Inflammatory macrophage treated with lipopolysaccharide for 1 hour (primary cell): ENCODE data around the gene CYGB.

Experiments
- DNase-seq, 2 donors: peaks; one replicate each; pipeline ENCODE4 v3.0.0-alpha.2; 2020 to 2022

CYGB gene

DNA sequence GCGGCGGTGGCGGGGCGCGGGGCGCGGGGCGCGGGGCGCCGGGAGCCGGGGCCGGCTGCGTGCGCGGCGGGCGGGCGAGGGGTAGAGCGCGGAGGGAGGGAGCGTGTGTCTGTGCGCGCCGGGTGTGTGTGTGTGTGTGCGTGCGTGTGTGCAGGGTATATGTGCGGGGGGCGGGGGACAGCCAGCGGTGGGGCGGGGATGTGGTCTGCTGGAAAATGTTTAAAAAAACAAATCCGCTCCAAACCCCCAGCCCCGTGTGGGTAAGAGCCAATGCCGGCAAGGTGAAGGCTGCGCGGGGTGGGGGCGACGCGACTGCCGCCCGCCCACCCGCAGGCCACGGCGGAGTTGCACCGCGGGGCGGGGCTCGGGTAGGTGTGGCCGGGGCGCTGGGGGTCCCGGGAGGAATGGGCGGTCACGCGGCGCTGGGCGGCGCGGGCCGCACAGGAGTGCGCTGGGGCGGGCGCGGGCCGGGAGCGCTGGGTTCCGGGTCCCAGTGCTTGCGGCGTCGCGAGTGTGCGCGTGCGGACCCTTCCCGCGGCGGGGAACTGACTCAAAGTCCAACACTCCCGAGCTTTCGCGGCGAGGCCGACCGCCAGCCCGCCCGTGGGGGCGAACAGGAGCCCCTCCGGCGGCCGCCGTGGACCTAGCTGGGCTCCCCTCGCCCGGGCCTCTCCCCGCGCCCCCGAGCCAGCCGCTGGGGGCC is at the start of gene CYGB:
Gene CYGB (minus strand): TSS at position 132 of the 703 bp plus-strand sequence. CDS start 167 bp downstream, outside the sequence.
- DNase-seq = no peak

DNA sequence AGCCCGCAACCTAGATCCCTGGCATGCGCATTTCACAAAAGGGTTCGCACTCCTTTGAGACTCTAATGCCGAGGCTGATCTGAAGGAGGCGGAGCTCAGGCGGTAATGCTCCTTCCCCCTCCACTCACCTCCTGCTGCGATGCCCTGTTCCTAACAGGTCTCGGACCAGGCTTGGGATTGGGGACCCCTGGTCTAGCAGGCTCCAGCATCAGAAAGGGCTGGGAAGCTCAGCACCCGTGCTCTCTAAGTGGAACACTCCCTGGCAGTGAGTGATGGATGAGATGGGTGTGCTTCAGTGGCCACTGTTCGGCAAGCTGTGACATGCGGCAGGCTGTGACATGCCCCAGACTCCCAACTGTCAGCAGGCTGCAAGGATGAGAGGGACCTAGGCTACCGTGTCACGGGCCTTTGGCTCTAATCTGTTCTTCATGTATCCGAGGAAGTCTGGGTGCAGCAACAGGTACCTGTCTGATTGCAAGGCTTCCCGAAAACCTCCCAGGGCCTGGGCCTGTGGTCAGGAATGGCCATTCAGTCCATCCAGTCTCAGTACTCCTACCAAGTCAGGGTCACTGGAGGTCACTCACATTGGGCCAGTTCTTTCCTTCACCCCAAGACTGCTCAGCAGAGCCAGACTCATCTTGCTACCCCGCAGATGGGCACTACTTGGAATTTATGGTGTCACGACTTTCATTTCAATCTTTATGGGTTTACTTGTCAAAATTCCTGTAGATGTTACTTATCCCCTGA is 49.4 kb upstream of the CYGB start:
- no peak for DNase-seq

DNA sequence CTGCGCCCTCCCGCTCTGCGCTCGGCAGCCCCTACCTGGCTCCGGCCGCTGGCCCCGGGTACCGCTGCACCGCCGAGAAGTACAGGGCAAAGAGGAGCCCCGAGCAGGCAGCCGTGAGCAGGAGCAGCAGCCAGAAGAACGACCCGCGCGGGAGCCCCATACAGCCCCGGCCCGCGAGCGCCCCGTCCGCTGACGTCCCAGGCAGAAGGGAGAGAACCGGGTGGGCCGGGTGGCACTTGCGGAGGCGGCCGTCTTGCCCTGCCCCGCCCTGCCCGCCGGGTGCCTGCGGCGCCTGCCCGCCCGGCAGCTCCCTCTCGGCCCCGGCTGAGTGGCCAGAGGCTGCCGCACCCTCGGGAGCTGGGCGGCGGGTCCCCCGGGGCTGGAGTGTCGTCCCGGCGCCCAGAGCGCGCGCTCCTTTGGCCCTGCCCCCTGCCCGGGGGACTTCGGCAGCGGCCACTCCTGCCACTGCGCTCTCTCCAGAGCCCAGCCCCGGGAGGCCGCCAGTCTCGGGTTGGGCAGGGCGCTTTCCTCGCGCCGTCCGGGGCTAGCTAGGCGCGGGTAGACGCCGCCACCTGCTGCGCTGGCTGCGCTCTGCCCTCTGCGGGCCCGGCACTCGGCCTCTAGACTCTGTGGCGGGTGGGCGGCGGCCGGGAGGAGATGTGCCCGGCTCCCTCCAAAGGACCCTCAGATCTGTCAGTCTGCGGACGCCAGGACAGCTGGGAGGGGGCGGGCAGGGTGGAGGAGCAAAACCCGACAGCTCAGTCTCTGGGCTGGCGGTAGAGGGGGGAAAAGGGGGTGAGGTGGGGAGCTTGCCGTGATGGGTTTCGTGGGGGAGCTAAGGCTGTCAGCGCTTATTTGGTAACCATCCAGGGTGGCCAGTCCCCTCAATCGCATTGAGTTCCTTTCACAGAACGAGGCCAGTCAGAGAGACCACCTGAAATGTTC is 48.4 kb upstream of the CYGB start, which contains the start of gene ST6GALNAC2:
Gene ST6GALNAC2 (minus strand): TSS at position 212 of the 945 bp plus-strand sequence. CDS start 52 bp downstream, at position 160.
- peak; percentile 80 to 81 for DNase-seq

DNA sequence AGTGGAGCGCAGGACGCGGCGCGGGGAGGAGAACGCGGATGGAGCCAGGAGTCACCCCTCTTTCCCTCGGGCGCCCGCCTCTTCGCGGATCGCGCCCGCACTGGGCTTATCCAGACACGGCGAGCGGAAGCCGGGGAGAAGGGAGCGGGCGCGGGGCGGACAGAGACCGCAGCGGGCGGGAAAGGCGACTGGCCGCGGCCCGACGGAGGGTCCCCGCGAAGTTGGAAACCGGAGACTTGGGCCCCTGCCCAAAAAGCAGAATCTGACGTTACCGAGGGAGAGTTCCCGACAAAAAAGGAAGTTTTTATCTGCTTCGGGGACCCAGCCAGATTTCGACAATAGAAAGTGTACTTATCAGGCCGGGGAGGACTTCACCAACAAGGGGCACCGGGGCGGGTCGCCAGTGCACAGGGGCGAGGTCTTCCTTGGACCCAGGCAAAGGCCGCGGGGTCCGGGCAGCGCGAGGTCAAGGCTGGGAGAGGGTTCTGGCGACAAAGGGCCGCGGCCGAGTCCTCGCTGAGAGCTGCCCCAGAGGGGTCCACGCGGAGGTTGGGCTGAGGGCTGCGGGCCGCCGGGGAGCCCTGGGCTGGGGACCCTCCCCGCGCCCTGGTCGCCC is 47.6 kb upstream of the CYGB start:
- DNase-seq = peak in 1 of 2 donors; percentile 52

DNA sequence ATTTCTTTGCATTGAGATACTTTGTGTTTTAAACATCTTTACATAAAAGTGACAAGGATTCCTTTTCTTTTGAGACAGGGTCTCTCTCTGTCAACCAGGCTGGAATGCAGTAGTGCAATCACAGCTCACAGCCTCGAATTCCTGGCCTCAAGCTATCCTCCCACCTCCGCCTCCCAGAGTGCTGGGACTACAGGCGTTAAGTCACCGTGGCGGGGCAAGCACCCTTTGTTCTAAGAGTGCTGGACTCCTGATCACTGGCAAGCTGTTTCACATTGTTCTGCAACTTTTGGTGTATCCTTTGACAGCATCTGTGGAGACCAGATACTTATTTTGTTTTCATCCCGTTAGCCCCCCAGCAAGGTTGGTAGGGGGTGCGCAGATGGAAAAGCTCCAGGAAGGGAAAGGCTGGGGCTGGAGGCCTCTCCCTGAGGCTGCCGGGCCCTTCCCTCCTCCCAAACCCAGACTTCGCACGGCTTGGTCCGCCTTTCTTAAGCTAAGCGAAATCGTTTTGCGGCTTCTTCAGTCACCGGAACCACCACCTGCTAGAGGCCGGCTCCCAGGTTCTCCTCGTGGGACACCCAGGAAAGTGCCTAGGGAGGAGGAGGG is 47.0 kb upstream of the CYGB start:
- DNase-seq = no peak

DNA sequence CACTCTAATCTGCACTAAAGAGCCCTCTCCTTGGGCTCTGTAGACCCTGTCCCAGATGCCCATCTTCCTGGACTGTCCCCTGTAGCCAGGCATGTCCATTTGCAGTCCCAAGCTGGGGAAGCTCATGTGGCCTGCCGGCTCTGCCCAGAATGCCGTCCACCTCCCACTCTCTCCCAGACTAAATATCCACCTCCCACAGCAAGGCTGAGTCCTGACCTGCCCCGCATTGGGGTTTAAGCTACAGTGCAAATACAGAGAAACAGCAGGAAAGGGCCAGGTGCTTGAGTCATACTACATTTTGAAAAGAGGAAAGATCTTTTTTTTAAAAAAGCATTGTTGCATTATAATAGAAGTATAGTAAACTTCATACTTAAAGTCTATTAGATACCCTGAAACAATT is 45.2 kb upstream of the CYGB start:
- DNase-seq = no peak

DNA sequence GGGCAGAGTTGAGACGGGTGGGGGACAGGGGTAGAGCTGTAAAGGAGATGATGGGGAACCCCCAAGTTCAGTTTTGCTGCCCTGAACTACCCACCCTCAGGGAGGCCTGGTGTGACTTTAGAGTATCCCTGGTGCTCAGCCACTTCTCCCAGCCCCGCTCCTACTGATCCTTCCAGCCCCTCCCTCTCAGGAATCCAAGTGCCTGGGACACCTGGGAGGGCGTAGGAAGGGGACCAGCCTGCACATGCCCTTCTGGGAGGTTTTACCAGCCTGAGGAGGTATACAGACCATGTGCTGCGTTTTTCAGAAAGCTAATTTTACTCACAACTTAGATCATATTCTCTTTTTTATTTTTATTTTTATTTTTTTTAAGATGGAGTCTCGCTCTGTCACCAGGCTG is 44.0 kb upstream of the CYGB start:
- DNase-seq = no peak

DNA sequence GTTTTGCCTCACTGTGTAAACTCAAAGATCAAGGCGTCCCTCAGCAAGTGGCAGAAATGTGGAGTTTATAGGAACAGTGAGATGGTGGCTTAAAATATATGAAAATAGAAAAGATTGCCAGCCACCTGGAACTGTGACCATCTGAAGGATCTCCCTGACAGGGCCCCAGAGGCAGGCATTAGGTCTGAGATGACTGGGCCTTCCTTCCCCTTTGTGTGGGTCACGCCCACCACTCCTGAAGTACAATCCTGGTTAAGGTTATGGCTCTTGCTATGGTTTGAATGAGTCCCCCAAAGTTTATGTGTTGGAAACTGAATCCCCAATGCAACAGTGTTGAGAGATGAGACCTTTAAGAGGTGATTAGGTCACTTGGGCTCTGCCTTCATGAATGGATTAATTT is 41.8 kb upstream of the CYGB start:
- peak in 1 of 2 donors; percentile 48 for DNase-seq

DNA sequence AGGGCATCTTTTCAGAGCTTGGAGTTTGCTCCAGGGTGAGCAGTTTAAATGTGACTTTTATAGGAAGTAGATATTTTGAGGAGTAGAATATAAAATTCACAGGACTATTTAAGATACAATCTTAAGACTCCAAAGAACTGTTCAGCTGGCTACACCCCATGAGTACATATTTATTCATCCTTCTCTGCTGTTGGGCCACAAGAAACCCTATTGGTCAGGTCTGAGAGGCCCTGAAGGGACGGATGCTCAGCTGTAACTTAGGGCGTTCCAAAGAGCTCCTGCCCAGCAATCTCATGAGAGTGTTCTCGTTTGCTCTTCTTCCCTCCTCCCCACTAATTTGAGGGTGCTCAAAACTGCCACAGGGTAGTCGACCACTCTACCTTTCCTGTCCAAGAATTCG is 40.9 kb upstream of the CYGB start:
- DNase-seq = no peak

DNA sequence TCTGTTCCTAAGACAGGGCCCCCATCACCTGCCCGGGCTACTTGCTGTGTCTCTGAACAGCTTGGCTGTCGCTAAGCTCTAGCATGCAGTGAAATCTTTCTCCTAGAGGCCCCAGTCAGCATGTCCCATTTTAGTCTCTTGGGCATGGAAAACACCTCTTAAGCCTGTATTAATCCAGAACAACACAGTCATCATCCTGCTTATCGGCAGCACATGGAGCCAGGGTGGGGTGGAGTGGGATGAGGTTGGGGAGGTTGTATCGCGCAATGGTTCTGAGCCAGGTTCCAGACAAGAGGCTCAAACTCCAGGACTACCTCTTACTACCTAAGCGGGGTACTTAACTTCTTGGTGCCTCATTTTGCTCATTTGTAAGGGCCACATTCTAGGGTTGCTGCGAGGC is 40.4 kb upstream of the CYGB start:
- no peak for DNase-seq

DNA sequence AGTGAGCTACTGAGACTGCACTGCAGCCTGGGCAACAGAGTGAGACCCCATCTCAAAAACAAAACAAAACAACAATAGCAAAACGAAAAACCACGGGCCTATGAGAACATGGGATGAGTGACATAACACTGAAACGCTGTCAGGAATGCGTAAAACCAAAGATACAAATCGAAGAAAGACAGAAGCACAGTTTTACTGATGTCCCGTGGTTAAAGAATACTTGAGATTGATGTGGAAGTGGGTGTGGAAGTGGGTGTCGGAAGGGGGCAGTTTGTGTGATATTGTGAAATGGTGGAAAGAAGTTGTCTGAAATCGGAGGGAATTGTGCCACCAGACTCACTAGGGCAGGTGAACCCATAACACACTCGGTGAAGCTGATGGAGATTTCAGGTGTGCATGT is 38.7 kb upstream of the CYGB start:
- DNase-seq = no peak

DNA sequence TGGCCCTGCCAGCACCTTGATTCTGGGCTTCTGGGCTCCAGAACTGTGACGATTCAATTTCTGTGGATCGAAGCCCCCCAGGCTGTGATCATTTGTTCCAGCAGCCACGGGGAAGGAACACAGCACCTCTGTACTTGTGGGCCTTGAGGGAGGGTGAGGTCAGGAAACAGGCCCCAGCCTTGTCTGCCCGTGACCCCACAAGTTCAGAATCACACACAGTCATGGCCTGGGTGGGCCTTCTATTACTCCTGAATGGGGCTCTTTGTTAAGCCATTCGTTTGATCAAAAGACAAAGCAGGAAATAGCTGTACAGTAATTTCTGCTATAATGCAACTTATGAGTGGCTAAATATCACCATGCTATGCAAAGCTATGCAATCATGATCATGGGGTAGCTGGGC is 38.1 kb upstream of the CYGB start:
- DNase-seq = no peak

DNA sequence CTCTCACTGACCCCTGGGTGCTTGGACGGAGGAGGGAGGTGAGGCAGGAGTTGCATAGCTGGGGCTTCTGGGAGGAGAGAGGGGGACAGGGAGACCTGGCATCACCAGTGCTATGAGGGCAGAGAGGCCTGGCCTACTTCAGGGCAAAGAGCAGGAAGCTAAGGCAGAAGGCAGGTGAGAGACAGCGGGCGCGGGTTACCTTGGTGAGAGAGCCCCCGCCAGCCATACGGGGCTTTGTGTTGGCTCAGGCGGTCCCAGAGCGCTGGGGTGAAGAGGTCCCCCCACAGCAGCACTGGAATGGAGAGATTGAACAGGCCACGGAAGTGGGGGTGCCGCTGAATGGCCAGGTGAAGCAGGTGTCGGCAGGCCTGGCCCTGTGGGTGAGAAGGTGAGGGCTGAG is 36.7 kb upstream of the CYGB start:
- no peak for DNase-seq

DNA sequence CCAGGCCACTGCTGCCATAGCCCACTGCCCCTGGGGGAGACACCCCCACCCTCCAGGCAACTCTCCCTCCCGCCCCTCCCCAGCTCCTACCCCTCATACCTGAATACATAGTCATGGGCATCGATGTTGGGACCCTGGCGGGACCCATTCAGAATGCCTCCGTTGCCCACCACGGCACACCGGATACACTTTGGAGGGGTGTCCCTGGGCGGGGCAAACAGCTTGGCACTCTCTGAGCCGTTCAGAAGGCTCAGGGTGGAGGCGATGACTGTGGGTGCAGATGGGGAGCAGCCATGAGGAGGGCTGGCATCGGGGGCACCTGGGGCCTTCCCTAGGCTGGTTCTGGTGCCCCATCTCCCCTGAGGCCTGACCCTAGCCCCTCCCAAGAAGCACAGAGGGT is 35.6 kb upstream of the CYGB start:
- no peak for DNase-seq

DNA sequence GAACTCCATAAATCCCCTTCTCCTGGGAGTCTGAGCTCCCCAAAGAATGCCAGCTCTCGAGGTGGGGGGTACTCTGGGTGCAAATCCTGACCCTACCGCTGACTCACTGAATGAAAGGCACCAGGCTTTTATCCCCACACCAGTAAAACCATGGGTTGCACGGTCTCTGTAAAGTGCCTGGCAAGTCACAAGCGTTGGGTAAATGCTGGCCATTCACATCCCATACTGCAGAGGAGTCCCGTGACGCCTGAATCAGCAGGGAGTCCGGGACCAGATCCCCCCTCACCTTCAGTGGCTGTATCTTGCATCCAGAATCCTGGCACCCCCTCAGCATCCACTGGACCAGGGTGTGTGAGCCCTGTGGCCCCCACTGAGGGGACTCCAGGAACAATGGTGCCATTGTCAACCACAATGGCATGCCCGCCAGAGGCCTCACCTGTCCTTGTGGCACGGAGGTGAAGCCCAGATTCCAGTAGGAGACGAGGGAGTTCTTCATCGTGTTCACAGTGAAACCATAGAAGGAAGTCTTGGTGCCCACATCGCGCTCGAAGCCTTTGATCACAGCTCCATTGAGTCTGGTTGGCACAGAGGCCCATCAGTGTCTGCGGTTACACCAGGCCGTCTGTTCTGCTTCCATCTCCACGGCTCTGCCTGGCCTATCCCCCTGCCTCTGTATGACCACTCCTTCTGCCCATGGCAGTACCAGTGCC is 34.8 kb upstream of the CYGB start:
- DNase-seq = no peak

DNA sequence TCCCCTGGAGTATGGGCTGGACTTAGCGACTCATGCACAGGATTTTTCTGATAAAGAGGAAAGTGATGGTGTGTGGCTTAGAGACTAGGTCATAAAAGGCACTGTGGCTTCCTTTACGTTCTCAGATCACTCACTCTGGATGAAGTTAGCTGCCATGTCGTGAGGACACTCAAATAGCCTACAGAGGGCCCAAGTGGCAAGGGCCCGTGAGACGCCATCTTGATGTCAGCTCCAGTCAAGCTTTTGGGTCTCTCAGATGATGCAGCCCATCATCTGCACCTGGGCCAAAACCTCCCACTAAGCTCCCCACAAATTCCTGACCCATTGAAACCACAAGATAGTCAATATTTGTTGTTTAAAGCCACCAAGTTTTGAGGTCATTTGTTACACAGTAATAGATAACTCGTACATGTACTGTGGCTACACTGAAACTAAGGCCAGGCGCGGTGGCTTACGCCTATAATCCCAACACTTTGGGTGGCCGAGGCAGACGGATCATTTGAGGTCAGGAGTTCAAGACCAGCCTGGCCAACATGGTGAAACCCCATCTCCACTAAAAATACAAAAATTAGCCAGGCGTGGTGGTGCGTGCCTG is 33.5 kb upstream of the CYGB start:
- no peak for DNase-seq

DNA sequence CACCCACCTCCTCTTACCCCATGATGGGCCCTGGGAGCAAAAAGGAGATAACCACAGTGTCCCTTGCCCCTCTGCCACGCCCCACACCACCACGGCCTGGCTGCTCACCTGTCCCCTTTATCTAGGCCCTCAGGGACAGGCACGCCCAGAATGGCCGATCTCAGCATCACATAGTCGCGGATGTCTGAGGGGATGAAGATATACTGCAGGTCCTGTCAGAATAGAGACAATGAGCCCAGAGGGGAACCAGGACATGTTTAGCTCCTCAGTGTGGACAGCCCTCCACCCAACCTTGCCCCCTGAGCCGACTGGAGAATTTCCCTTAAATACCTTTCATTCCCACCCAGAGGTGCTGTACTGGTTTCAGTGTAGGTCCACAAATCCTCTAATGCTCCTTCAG is 32.9 kb upstream of the CYGB start:
- DNase-seq = no peak

DNA sequence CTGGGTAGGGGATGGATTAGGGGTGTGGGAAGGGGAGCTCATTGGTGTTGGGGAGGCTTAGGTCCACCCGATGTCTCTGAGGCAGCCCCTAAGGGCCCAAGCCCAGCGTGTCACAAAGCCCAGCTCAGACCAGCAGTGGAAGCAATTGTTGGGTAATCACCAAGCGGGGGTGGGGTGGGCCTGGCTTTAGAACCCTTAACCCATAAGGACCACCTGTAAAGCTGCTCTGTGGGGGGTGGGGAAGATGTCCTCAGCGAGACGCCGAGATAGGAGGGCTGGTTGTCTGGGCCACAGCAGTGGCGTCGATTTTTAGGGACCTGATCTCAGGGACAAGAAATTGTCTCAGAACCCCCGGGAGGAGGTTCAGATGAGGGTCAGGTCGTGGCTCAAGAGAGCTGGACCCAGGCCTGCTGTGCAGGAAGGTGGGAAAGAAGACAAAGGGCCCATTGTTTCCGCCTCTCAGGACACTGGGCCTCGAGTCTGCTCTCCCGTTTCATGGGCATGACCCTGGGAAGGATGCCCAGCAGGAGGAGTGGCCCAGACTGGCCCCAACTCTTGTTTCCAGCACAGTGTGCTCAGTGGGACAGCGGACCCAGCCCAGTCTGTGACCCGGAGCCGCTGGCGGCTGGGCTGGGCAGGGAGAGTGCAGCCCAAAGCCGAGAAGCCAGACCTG is 32.2 kb upstream of the CYGB start:
- no peak for DNase-seq

DNA sequence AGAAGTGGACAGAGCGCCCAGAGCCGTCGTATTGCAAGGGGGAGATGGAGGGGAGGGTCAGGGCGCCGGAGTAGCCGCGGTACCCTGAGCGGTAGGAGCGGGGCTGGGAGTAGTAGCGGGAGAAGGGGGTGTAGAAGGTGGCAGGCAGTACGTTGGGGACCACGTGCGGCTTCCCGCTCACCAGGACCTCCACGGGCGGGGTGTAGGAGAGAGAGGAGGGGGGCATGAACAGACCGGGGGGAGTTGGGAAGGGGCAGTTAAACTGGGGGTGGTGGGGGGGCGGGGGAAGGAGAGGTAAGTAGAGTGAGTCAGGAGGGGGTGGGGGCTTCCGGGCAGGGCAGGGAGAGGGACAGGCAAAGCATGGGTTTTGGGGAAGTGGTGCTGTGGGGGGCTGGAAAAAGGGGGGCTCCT is 31.3 kb upstream of the CYGB start:
- DNase-seq = no peak

DNA sequence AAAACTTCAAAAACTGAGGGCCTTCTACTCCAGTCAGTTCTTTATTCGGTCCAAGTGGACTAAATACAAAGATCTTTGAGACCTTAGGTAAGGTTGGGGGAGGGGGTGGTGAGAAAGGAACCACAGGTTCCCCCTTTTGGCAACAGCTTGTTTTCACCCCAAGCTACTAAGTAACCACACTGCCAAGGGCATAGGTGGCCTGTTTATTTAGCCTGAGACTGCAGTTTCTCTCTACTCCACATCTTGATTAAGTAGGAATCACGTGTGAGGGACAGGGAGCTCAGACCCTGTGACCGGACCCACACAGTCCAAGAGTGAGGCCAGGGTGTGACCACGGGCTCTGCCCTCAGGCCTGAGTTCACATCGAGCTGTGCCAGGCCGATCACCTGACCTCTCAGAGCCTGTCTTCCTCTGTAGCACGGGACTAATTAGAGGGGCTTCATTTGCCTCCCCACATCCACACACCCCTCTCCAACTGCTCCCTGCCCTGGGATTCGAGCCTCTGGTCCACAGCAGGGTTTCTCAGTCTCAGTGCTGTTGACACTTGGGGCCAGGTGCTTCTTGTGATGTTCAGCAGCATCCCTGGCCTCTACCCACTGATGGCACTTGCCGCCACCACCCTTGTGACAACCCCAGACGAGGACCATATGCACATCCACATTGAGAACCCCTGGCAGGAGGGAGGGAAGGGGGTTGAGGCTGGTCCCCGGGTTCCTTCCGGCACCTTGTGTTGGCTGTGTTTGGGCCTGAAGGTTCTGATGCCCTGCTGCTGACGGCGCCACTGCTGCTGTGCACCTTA is 30.3 kb upstream of the CYGB start:
- DNase-seq = peak in 1 of 2 donors; percentile 24
